ENCODE results near the gene OR52D1.

The OR52D1 gene

GRCh38 chr11:5488385-5488784, at the start of gene OR52D1:
OR52D1 (plus strand) TSS chr11:5488685; CDS start chr11:5488707, 22 bp downstream.
- no peak for DNase-seq (ENCODE audit: low spot score)

GRCh38 chr11:5441414-5441813, 47.1 kb upstream of the OR52D1 start, which contains the start of gene OR51I1:
OR51I1 (minus strand) TSS chr11:5441514; CDS start chr11:5441514, 0 bp downstream.
- no peak for DNase-seq (ENCODE audit: low spot score)

GRCh38 chr11:5443835-5444393, 44.6 kb upstream of the OR52D1 start:
- no peak for DNase-seq (ENCODE audit: low spot score)

- DNase-seq (ENCODE audit: low spot score) = no peak
These were observed 39.5 kb upstream of the OR52D1 start, which contains the start of gene OR51I2 for GRCh38 chr11:5449023-5449422. OR51I2 (plus strand) TSS chr11:5449323; CDS start chr11:5453489, 4,166 bp downstream.

- no peak for DNase-seq (ENCODE audit: low spot score)
These were observed 39.1 kb upstream of the OR52D1 start for GRCh38 chr11:5449432-5449831.

GRCh38 chr11:5460983-5461621, 27.4 kb upstream of the OR52D1 start:
- DNase-seq (ENCODE audit: low spot score) = no peak

GRCh38 chr11:5467527-5467926, 21.0 kb upstream of the OR52D1 start:
- DNase-seq (ENCODE audit: low spot score) = no peak

- DNase-seq (ENCODE audit: low spot score) = no peak
These were observed 14.6 kb upstream of the OR52D1 start for GRCh38 chr11:5473921-5474320.

- DNase-seq (ENCODE audit: low spot score) = no peak
These were observed 12.2 kb upstream of the OR52D1 start for GRCh38 chr11:5476186-5476819.

GRCh38 chr11:5486003-5486402, 2.5 kb upstream of the OR52D1 start:
- DNase-seq (ENCODE audit: low spot score) = no peak

GRCh38 chr11:5486421-5486820, 2.1 kb upstream of the OR52D1 start:
- no peak for DNase-seq (ENCODE audit: low spot score)

GRCh38 chr11:5488798-5489399, 414 bp downstream of the OR52D1 start:
- DNase-seq (ENCODE audit: low spot score) = no peak

GRCh38 chr11:5489576-5490357, 1.3 kb downstream of the OR52D1 start:
- no peak for DNase-seq (ENCODE audit: low spot score)

- DNase-seq (ENCODE audit: low spot score) = no peak
These were observed 11.2 kb downstream of the OR52D1 start for GRCh38 chr11:5499671-5500070.

- no peak for DNase-seq (ENCODE audit: low spot score)
These were observed 11.9 kb downstream of the OR52D1 start for GRCh38 chr11:5500393-5500801.

GRCh38 chr11:5504403-5504921, 16.0 kb downstream of the OR52D1 start:
- no peak for DNase-seq (ENCODE audit: low spot score)

- DNase-seq (ENCODE audit: low spot score) = no peak
These were observed 17.0 kb downstream of the OR52D1 start for GRCh38 chr11:5505363-5506048.

GRCh38 chr11:5507177-5507932, 18.9 kb downstream of the OR52D1 start:
- DNase-seq (ENCODE audit: low spot score) = no peak

GRCh38 chr11:5507933-5508305, 19.4 kb downstream of the OR52D1 start:
- DNase-seq (ENCODE audit: low spot score) = no peak

- DNase-seq (ENCODE audit: low spot score) = no peak
These were observed 20.1 kb downstream of the OR52D1 start for GRCh38 chr11:5508605-5509004.

GRCh38 chr11:5509803-5510202, 21.3 kb downstream of the OR52D1 start, which contains the start of gene UBQLN3:
UBQLN3 (minus strand) TSS chr11:5509957; CDS start chr11:5509558, 399 bp downstream.
- DNase-seq (ENCODE audit: low spot score) = no peak
